NCI-H128 (cell line): ENCODE results near the gene FAM53B.

ENCODE experiments used
- DNase-seq: peaks from one replicate; lab custom pipeline; 2025; ENCODE audit not compliant: unreplicated experiment; lab: John Stamatoyannopoulos, UW

The FAM53B gene

GRCh38 chr10:124680675-124681074, 63.5 kb downstream of the FAM53B start:
- no peak for DNase-seq

- no peak for DNase-seq
These were observed 64.8 kb downstream of the FAM53B start for GRCh38 chr10:124679401-124679800.

GRCh38 chr10:124678557-124679240, 65.5 kb downstream of the FAM53B start:
- no peak for DNase-seq

- no peak for DNase-seq
These were observed 66.2 kb downstream of the FAM53B start for GRCh38 chr10:124677749-124678556.

- DNase-seq, result no peak
These were observed 66.9 kb downstream of the FAM53B start for GRCh38 chr10:124677293-124677699.

GRCh38 chr10:124676416-124677062, 67.6 kb downstream of the FAM53B start:
- DNase-seq, result no peak

GRCh38 chr10:124675824-124676223, 68.4 kb downstream of the FAM53B start:
- no peak for DNase-seq

GRCh38 chr10:124675261-124675660, 68.9 kb downstream of the FAM53B start:
- no peak for DNase-seq

- no peak for DNase-seq
These were observed 69.4 kb downstream of the FAM53B start for GRCh38 chr10:124674768-124675222.

GRCh38 chr10:124672181-124672638, 72.0 kb downstream of the FAM53B start:
- no peak for DNase-seq

- DNase-seq, result no peak
These were observed 72.6 kb downstream of the FAM53B start for GRCh38 chr10:124671486-124672075.

- no peak for DNase-seq
These were observed 73.3 kb downstream of the FAM53B start for GRCh38 chr10:124670849-124671248.

GRCh38 chr10:124669824-124670654, 74.1 kb downstream of the FAM53B start:
- no peak for DNase-seq

- no peak for DNase-seq
These were observed 74.9 kb downstream of the FAM53B start for GRCh38 chr10:124669141-124669823.

- no peak for DNase-seq
These were observed 75.6 kb downstream of the FAM53B start for GRCh38 chr10:124668517-124669051.

GRCh38 chr10:124667425-124668345, 76.5 kb downstream of the FAM53B start:
- no peak for DNase-seq

- DNase-seq, result no peak
These were observed 77.7 kb downstream of the FAM53B start for GRCh38 chr10:124666494-124666893.

- DNase-seq, result no peak
These were observed 78.2 kb downstream of the FAM53B start for GRCh38 chr10:124665980-124666379.

GRCh38 chr10:124665558-124665957, 78.6 kb downstream of the FAM53B start:
- no peak for DNase-seq
